ENCODE results near the gene E2F4.

The E2F4 gene

GRCh38 chr16:67238806-67239470 lies 47.0 kb downstream of the E2F4 start:
- Histone ChIP-seq H4K20me1 (ENCODE audit: insufficient read depth, low read length) (no peaks in the 10 kb centered on the region), H3K27ac (ENCODE audit: low read length) (no peak overlapping the region), H2AFZ (ENCODE audit: low read length) (no peak overlapping the region), H3K9me3 (replicated peaks; ENCODE audit: insufficient read depth, low read length) (no peaks in the 10 kb centered on the region), H3K79me2 (ENCODE audit: low read length) (peaks cover 45% of the 10 kb centered on the region), H3K4me2 (ENCODE audit: low read depth, low read length) (no peak overlapping the region), H3K36me3 (replicated peaks; ENCODE audit: insufficient read depth, low read length) (peaks cover 4% of the 10 kb centered on the region; the same call in 1 of the 2 replicates), H3F3A (ENCODE audit: insufficient read depth, low read length) (peaks cover 3% of the 10 kb centered on the region), H3K27me3 (replicated peaks; ENCODE audit: insufficient read depth, low read length) (no peaks in the 10 kb centered on the region), H3K9me2 (replicated peaks; ENCODE audit: insufficient read depth, low read length) (no peaks in the 10 kb centered on the region), H3K4me3 (ENCODE audit: low read length) (no peak overlapping the region), H3K9ac (ENCODE audit: low read length) (no peak overlapping the region), H3K4me1 (ENCODE audit: low read length) (peaks cover 7% of the 10 kb centered on the region)
- DNase-seq: no peak
- TF ChIP-seq, protein P1, sequence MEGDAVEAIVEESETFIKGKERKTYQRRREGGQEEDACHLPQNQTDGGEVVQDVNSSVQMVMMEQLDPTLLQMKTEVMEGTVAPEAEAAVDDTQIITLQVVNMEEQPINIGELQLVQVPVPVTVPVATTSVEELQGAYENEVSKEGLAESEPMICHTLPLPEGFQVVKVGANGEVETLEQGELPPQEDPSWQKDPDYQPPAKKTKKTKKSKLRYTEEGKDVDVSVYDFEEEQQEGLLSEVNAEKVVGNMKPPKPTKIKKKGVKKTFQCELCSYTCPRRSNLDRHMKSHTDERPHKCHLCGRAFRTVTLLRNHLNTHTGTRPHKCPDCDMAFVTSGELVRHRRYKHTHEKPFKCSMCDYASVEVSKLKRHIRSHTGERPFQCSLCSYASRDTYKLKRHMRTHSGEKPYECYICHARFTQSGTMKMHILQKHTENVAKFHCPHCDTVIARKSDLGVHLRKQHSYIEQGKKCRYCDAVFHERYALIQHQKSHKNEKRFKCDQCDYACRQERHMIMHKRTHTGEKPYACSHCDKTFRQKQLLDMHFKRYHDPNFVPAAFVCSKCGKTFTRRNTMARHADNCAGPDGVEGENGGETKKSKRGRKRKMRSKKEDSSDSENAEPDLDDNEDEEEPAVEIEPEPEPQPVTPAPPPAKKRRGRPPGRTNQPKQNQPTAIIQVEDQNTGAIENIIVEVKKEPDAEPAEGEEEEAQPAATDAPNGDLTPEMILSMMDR (IDR thresholded peaks at IDR 0.05; ENCODE audit: low read length): no peak
- no peak for TF ChIP-seq EZH2phosphoT487 (IDR thresholded peaks at IDR 0.05; ENCODE audit: low read length)
- TF ChIP-seq EZH2 (optimal IDR thresholded peaks at IDR 0.05; ENCODE audit: low read depth, low read length): no peak

DNA sequence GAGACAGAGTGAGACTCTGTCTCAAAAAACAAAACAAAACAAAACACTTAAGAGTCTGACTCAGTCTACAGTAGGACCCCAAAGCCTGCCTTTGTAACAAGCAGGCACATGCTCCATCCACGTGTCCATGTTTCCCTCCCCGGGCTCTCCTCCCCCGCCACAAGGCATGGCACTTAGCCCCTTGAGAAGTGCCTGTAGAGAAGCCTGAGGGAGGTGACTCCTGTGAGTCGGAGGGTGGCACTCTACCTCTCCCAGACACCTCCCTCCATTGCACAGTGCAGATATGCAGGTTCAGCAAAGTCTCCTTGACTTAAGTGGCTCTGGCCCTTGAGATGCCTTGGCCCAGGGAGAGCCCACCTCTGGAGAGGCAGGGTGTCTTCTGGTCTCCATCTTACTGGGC lies 48.6 kb downstream of the E2F4 start:
- Histone ChIP-seq H3K9ac (ENCODE audit: low read length) (no peak overlapping the region), H3F3A (ENCODE audit: insufficient read depth, low read length) (peaks cover 19% of the 10 kb centered on the region), H3K27me3 (replicated peaks; ENCODE audit: insufficient read depth, low read length) (no peaks in the 10 kb centered on the region), H3K9me3 (replicated peaks; ENCODE audit: insufficient read depth, low read length) (no peaks in the 10 kb centered on the region), H4K20me1 (ENCODE audit: insufficient read depth, low read length) (no peaks in the 10 kb centered on the region), H3K36me3 (replicated peaks; ENCODE audit: insufficient read depth, low read length) (peaks cover 4% of the 10 kb centered on the region; the same call in 1 of the 2 replicates), H3K4me3 (ENCODE audit: low read length) (no peak overlapping the region), H3K4me2 (ENCODE audit: low read depth, low read length) (no peak overlapping the region), H3K9me2 (replicated peaks; ENCODE audit: insufficient read depth, low read length) (no peaks in the 10 kb centered on the region), H3K27ac (ENCODE audit: low read length) (no peak overlapping the region), H3K4me1 (ENCODE audit: low read length) (peaks cover 22% of the 10 kb centered on the region), H3K79me2 (ENCODE audit: low read length) (peaks cover 60% of the 10 kb centered on the region), H2AFZ (ENCODE audit: low read length) (no peak overlapping the region)
- no peak for TF ChIP-seq EZH2phosphoT487 (IDR thresholded peaks at IDR 0.05; ENCODE audit: low read length)
- TF ChIP-seq, protein P1 (IDR thresholded peaks at IDR 0.05; ENCODE audit: low read length): no peak
- TF ChIP-seq EZH2 (optimal IDR thresholded peaks at IDR 0.05; ENCODE audit: low read depth, low read length): no peak
- DNase-seq: no peak

- Histone ChIP-seq H3K4me1 (ENCODE audit: low read length) (peaks cover 22% of the 10 kb centered on the region), H3K9me2 (replicated peaks; ENCODE audit: insufficient read depth, low read length) (no peaks in the 10 kb centered on the region), H3K9ac (ENCODE audit: low read length) (no peak overlapping the region), H3K27me3 (replicated peaks; ENCODE audit: insufficient read depth, low read length) (no peaks in the 10 kb centered on the region), H2AFZ (ENCODE audit: low read length) (no peak overlapping the region), H3K4me3 (ENCODE audit: low read length) (no peak overlapping the region), H4K20me1 (ENCODE audit: insufficient read depth, low read length) (no peaks in the 10 kb centered on the region), H3K27ac (ENCODE audit: low read length) (no peak overlapping the region), H3F3A (ENCODE audit: insufficient read depth, low read length) (peaks cover 27% of the 10 kb centered on the region), H3K4me2 (ENCODE audit: low read depth, low read length) (no peak overlapping the region), H3K79me2 (ENCODE audit: low read length) (peaks cover 63% of the 10 kb centered on the region), H3K36me3 (replicated peaks; ENCODE audit: insufficient read depth, low read length) (peaks cover 4% of the 10 kb centered on the region; the same call in 1 of the 2 replicates), H3K9me3 (replicated peaks; ENCODE audit: insufficient read depth, low read length) (no peaks in the 10 kb centered on the region)
- DNase-seq: no peak
- TF ChIP-seq, protein P1 (IDR thresholded peaks at IDR 0.05; ENCODE audit: low read length): no peak
- TF ChIP-seq EZH2phosphoT487 (IDR thresholded peaks at IDR 0.05; ENCODE audit: low read length) (no peak), EZH2 (optimal IDR thresholded peaks at IDR 0.05; ENCODE audit: low read depth, low read length) (no peak)
Observed at GRCh38 chr16:67241008-67241900, 49.3 kb downstream of the E2F4 start.

Data from MM.1S (cell line).